ENCODE results near the gene TTLL11. TPM values are rescaled to one million over a fixed set of nuclear protein-coding genes. Genes with fewer than 3 reads are reported as not detected.
"Not testable (repeated sequence)": the region's sequence is repeated elsewhere in the genome, so short reads cannot be mapped to it uniquely, and the experiment has no call there.

The TTLL11 gene
- polyA plus RNA-seq, 1 donor = 5.0 TPM

GRCh38 chr9:121989010-121989409, 104.1 kb downstream of the TTLL11 start:
- Histone ChIP-seq H3K36me3 (ENCODE audit: control insufficient read depth, insufficient read depth, low read length) (peaks cover 4% of the 10 kb centered on the region), H3K9me3 (ENCODE audit: control insufficient read depth, low read depth, low read length) (no peaks in the 10 kb centered on the region), H3K27ac (ENCODE audit: low read length) (no peak overlapping the region), H3K4me3 (ENCODE audit: low read length) (no peak overlapping the region), H3K4me1 (ENCODE audit: control insufficient read depth, insufficient read depth, low read length) (peaks cover 5% of the 10 kb centered on the region), H3K27me3 (ENCODE audit: control insufficient read depth, insufficient read depth, low read length) (no peaks in the 10 kb centered on the region)
- WGBS (ENCODE audit: insufficient coverage, low lambda C conversion rate) = no CpG with 5 or more reads among the region's 13 CpGs
- peak; percentile 80 to 86 for DNase-seq

GRCh38 chr9:121987314-121987713, 105.8 kb downstream of the TTLL11 start:
- H3K27ac ChIP-seq (ENCODE audit: low read length) = no peak overlapping the region
- no peaks in the 10 kb centered on the region for H3K27me3 ChIP-seq (ENCODE audit: control insufficient read depth, insufficient read depth, low read length)
- no CpG with 5 or more reads among the region's 7 CpGs for WGBS (ENCODE audit: insufficient coverage, low lambda C conversion rate)
- peaks cover 11% of the 10 kb centered on the region for H3K4me1 ChIP-seq (ENCODE audit: control insufficient read depth, insufficient read depth, low read length)
- no peak overlapping the region for H3K4me3 ChIP-seq (ENCODE audit: low read length)
- peaks cover 4% of the 10 kb centered on the region for H3K36me3 ChIP-seq (ENCODE audit: control insufficient read depth, insufficient read depth, low read length)
- H3K9me3 ChIP-seq (ENCODE audit: control insufficient read depth, low read depth, low read length) = no peaks in the 10 kb centered on the region
- no peak for DNase-seq

GRCh38 chr9:121985792-121986494, 107.2 kb downstream of the TTLL11 start:
- peaks cover under 1% of the 10 kb centered on the region for H3K9me3 ChIP-seq (ENCODE audit: control insufficient read depth, low read depth, low read length)
- WGBS (ENCODE audit: insufficient coverage, low lambda C conversion rate) = 86% methylated on average over 1 of the region's 14 CpGs
- H3K27ac ChIP-seq (ENCODE audit: low read length) = no peak overlapping the region
- H3K27me3 ChIP-seq (ENCODE audit: control insufficient read depth, insufficient read depth, low read length) = no peaks in the 10 kb centered on the region
- DNase-seq = no peak
- peaks cover 16% of the 10 kb centered on the region for H3K4me1 ChIP-seq (ENCODE audit: control insufficient read depth, insufficient read depth, low read length)
- no peak overlapping the region for H3K4me3 ChIP-seq (ENCODE audit: low read length)
- peaks cover 4% of the 10 kb centered on the region for H3K36me3 ChIP-seq (ENCODE audit: control insufficient read depth, insufficient read depth, low read length)

- H3K36me3 ChIP-seq (ENCODE audit: control insufficient read depth, insufficient read depth, low read length) = peaks cover 4% of the 10 kb centered on the region
- H3K9me3 ChIP-seq (ENCODE audit: control insufficient read depth, low read depth, low read length) = peaks cover 3% of the 10 kb centered on the region
- peak overlapping the region; percentile 13 for H3K27ac ChIP-seq (ENCODE audit: low read length)
- no peaks in the 10 kb centered on the region for H3K27me3 ChIP-seq (ENCODE audit: control insufficient read depth, insufficient read depth, low read length)
- DNase-seq = peak; percentile 36 to 51
- 60% methylated on average over 1 of the region's 7 CpGs for WGBS (ENCODE audit: insufficient coverage, low lambda C conversion rate)
- H3K4me3 ChIP-seq (ENCODE audit: low read length) = no peak overlapping the region
- peaks cover 16% of the 10 kb centered on the region for H3K4me1 ChIP-seq (ENCODE audit: control insufficient read depth, insufficient read depth, low read length)
Observed at GRCh38 chr9:121984726-121985402, 108.2 kb downstream of the TTLL11 start.

GRCh38 chr9:121983736-121984135, 109.4 kb downstream of the TTLL11 start:
- peaks cover 3% of the 10 kb centered on the region for H3K9me3 ChIP-seq (ENCODE audit: control insufficient read depth, low read depth, low read length)
- H3K27me3 ChIP-seq (ENCODE audit: control insufficient read depth, insufficient read depth, low read length) = no peaks in the 10 kb centered on the region
- no CpG with 5 or more reads among the region's 2 CpGs for WGBS (ENCODE audit: insufficient coverage, low lambda C conversion rate)
- peak; percentile 31 to 66 for DNase-seq
- H3K27ac ChIP-seq (ENCODE audit: low read length) = peak overlapping the region; percentile 27
- H3K4me1 ChIP-seq (ENCODE audit: control insufficient read depth, insufficient read depth, low read length) = peaks cover 16% of the 10 kb centered on the region
- no peaks in the 10 kb centered on the region for H3K36me3 ChIP-seq (ENCODE audit: control insufficient read depth, insufficient read depth, low read length)
- H3K4me3 ChIP-seq (ENCODE audit: low read length) = no peak overlapping the region

GRCh38 chr9:121981118-121981883, 111.8 kb downstream of the TTLL11 start:
- Histone ChIP-seq H3K27ac (ENCODE audit: low read length) (peak overlapping the region; percentile 37), H3K27me3 (ENCODE audit: control insufficient read depth, insufficient read depth, low read length) (no peaks in the 10 kb centered on the region), H3K36me3 (ENCODE audit: control insufficient read depth, insufficient read depth, low read length) (no peaks in the 10 kb centered on the region), H3K4me3 (ENCODE audit: low read length) (no peak overlapping the region), H3K4me1 (ENCODE audit: control insufficient read depth, insufficient read depth, low read length) (peaks cover 16% of the 10 kb centered on the region), H3K9me3 (ENCODE audit: control insufficient read depth, low read depth, low read length) (peaks cover 3% of the 10 kb centered on the region)
- WGBS (ENCODE audit: insufficient coverage, low lambda C conversion rate) = 93% methylated on average over 2 of the region's 5 CpGs
- no peak for DNase-seq

GRCh38 chr9:121980665-121981064, 112.4 kb downstream of the TTLL11 start:
- WGBS (ENCODE audit: insufficient coverage, low lambda C conversion rate) = no CpG with 5 or more reads among the region's 1 CpG
- not testable (repeated sequence) for H3K4me3 ChIP-seq (ENCODE audit: low read length); DNase-seq; H3K27ac ChIP-seq (ENCODE audit: low read length); H3K36me3 ChIP-seq (ENCODE audit: control insufficient read depth, insufficient read depth, low read length); H3K27me3 ChIP-seq (ENCODE audit: control insufficient read depth, insufficient read depth, low read length); H3K9me3 ChIP-seq (ENCODE audit: control insufficient read depth, low read depth, low read length)
- peaks cover 20% of the 10 kb centered on the region for H3K4me1 ChIP-seq (ENCODE audit: control insufficient read depth, insufficient read depth, low read length)

GRCh38 chr9:121979736-121980135, 113.4 kb downstream of the TTLL11 start:
- WGBS (ENCODE audit: insufficient coverage, low lambda C conversion rate) = no CpG with 5 or more reads among the region's 1 CpG
- Histone ChIP-seq H3K36me3 (ENCODE audit: control insufficient read depth, insufficient read depth, low read length) (no peaks in the 10 kb centered on the region), H3K4me1 (ENCODE audit: control insufficient read depth, insufficient read depth, low read length) (peaks cover 25% of the 10 kb centered on the region), H3K27me3 (ENCODE audit: control insufficient read depth, insufficient read depth, low read length) (no peaks in the 10 kb centered on the region), H3K9me3 (ENCODE audit: control insufficient read depth, low read depth, low read length) (peaks cover 3% of the 10 kb centered on the region), H3K27ac (ENCODE audit: low read length) (no peak overlapping the region), H3K4me3 (ENCODE audit: low read length) (no peak overlapping the region)
- no peak for DNase-seq

GRCh38 chr9:121976751-121977150, 116.4 kb downstream of the TTLL11 start:
- H3K27me3 ChIP-seq (ENCODE audit: control insufficient read depth, insufficient read depth, low read length) = no peaks in the 10 kb centered on the region
- no peaks in the 10 kb centered on the region for H3K36me3 ChIP-seq (ENCODE audit: control insufficient read depth, insufficient read depth, low read length)
- H3K4me1 ChIP-seq (ENCODE audit: control insufficient read depth, insufficient read depth, low read length) = peaks cover 12% of the 10 kb centered on the region
- H3K27ac ChIP-seq (ENCODE audit: low read length) = peak overlapping the region; percentile 91
- H3K4me3 ChIP-seq (ENCODE audit: low read length) = no peak overlapping the region
- DNase-seq = peak; percentile 47 to 48
- H3K9me3 ChIP-seq (ENCODE audit: control insufficient read depth, low read depth, low read length) = peaks cover 3% of the 10 kb centered on the region
- no CpG with 5 or more reads among the region's 1 CpG for WGBS (ENCODE audit: insufficient coverage, low lambda C conversion rate)

GRCh38 chr9:121975801-121976277, 117.3 kb downstream of the TTLL11 start:
- H3K27ac ChIP-seq (ENCODE audit: low read length) = peak overlapping the region; percentile 91
- peaks cover 9% of the 10 kb centered on the region for H3K4me1 ChIP-seq (ENCODE audit: control insufficient read depth, insufficient read depth, low read length)
- H3K36me3 ChIP-seq (ENCODE audit: control insufficient read depth, insufficient read depth, low read length) = no peaks in the 10 kb centered on the region
- H3K9me3 ChIP-seq (ENCODE audit: control insufficient read depth, low read depth, low read length) = peaks cover 2% of the 10 kb centered on the region
- H3K4me3 ChIP-seq (ENCODE audit: low read length) = peak overlapping the region; percentile 3
- no CpG with 5 or more reads among the region's 6 CpGs for WGBS (ENCODE audit: insufficient coverage, low lambda C conversion rate)
- no peaks in the 10 kb centered on the region for H3K27me3 ChIP-seq (ENCODE audit: control insufficient read depth, insufficient read depth, low read length)
- DNase-seq = peak; percentile 76 to 94

Data from large intestine (tissue), 3 donors.